A673 (cell line): ENCODE results near the gene IGF2BP1.

Experiments
- EZH2 ChIP-seq: fragments of 200-600 bp; sonication (generic); IDR thresholded peaks from 2 replicates; pipeline ENCODE4 v1.6.1; 2017; ENCODE audit warnings: borderline replicate concordance, low read depth, mild to moderate bottlenecking, mixed read lengths, antibody characterized with exemption, low read length; ENCODE audit not compliant: poor library complexity, severe bottlenecking
- TF ChIP-seq, protein P1 (sequence below): fragments of 300-800, 200-600 bp; sonication (generic); conservative IDR thresholded peaks from 2 replicates; pipeline ENCODE4 v1.5.1; 2017; ENCODE audit warnings: low read depth, mild to moderate bottlenecking, antibody characterized with exemption, low read length, moderate library complexity, mixed read lengths

DNA sequence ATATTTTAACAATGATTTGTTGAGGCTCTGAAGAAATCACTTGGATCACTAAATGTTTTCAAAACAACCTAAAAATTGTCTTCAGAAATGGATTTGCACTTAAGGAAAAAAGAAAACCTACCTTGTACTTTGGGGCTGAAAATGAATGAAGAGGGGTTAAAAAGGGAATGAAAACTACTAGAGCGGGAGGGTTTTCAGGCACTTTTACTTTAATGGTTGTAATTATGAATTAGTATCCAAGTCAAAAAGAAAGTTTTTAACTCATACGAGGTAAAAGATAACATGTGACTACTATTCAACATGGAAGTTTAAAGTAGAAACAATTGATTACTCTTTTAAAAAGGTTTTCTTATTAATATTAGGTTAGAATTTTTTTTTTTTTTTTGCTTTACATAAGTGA is 5.1 kb downstream of the IGF2BP1 start:
- TF ChIP-seq EZH2, result no peak
- TF ChIP-seq, protein P1, sequence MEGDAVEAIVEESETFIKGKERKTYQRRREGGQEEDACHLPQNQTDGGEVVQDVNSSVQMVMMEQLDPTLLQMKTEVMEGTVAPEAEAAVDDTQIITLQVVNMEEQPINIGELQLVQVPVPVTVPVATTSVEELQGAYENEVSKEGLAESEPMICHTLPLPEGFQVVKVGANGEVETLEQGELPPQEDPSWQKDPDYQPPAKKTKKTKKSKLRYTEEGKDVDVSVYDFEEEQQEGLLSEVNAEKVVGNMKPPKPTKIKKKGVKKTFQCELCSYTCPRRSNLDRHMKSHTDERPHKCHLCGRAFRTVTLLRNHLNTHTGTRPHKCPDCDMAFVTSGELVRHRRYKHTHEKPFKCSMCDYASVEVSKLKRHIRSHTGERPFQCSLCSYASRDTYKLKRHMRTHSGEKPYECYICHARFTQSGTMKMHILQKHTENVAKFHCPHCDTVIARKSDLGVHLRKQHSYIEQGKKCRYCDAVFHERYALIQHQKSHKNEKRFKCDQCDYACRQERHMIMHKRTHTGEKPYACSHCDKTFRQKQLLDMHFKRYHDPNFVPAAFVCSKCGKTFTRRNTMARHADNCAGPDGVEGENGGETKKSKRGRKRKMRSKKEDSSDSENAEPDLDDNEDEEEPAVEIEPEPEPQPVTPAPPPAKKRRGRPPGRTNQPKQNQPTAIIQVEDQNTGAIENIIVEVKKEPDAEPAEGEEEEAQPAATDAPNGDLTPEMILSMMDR, result no peak
